ENCODE results near the gene ST3GAL4.
"Not testable (repeated sequence)": the region's sequence is repeated elsewhere in the genome, so short reads cannot be mapped to it uniquely, and the experiment has no call there.

Gene ST3GAL4, protein sequence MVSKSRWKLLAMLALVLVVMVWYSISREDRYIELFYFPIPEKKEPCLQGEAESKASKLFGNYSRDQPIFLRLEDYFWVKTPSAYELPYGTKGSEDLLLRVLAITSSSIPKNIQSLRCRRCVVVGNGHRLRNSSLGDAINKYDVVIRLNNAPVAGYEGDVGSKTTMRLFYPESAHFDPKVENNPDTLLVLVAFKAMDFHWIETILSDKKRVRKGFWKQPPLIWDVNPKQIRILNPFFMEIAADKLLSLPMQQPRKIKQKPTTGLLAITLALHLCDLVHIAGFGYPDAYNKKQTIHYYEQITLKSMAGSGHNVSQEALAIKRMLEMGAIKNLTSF

DNA sequence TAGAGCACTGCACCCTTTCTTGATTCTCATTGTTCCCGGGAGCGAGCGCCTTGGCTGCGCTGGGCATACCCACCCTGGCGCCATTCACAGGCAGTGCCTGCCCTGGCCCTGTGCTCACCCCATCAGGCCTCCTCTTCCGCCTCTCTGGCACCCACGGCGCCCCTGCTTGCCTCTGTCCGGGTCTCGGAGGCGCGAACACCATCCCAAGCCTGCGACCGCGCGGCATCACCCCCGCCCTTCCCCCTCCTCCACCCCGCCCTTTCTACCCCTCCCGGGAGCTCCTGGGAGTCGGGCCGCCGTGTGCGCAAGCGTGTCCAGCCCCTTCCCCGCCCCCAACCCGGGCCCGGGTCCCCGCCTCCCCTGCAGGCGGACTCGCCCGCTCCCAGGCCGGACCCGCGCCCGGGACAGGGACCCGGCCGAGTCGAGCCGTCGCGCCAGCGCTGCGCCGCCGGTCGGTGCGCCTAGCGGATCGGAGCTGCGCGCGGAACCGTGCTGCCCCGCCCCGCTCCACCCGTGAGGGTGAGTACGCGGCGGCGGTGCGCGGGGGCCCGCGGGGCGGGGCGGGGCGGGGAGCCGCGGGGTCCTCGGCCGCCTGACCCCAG is at the start of gene ST3GAL4:
TSS of gene ST3GAL4 (plus strand) at position 363 of the 602 bp plus-strand sequence. CDS start 50,470 bp downstream, outside the sequence.
- peak; percentile 71 for DNase-seq

DNA sequence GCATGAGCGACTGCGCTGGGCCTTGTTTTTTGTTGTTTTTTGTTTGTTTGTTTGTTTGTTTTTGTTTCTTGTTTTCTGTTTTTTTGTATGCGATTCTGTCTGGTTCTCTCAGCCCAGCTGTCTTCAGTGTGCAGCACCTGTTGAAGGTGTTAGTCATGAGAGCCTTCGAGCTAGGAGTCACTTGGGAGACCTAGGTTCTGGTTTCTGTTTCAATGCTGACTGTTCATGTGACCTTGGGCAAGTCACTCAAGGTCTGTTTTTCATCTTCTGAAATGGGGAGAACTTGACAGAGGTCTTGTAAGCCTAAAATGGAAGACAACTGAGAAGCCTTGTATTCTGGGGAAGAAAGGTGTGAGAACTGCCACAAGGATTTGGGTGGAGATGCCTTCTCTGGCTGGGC is 49.8 kb upstream of the ST3GAL4 start:
- no peak for DNase-seq

DNA sequence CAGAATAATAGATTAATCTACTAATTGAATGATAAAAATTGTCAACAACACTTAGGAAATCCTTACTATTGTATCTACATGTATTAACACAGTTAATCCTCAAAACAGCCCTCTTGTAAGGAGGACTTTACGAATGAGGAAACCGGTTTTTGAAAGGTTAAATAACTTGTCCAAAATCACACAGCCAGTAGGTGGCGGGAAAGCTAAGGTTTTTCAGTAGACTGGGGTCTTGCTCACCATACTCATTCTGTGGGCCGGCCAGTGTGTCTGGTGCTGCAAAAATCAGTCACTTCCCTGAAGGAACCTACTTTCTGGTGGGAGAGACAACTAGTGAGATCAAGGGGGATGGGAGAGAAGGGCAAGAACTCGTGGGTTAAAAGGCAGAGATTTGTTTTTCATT is 47.8 kb upstream of the ST3GAL4 start:
- no peak for DNase-seq

DNA sequence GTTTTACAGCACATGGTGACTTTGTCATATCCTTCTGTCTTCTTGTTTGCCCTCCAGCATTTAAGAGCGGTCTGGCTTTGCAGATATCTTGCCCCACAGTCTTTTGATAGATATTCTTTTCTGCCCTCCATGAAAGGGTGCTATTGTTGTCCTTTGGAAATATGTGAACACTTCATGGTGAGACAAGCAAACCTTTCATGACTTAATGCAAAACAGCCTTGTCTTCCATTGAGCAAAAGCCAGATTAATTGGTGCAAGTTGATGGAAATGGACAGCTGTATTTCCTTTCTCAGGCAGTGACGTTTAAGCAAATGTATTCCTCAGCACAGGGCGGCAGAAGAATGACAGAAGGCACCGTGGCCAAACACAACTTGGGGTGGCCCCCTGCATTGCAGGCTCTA is 47.2 kb upstream of the ST3GAL4 start:
- DNase-seq, result no peak

DNA sequence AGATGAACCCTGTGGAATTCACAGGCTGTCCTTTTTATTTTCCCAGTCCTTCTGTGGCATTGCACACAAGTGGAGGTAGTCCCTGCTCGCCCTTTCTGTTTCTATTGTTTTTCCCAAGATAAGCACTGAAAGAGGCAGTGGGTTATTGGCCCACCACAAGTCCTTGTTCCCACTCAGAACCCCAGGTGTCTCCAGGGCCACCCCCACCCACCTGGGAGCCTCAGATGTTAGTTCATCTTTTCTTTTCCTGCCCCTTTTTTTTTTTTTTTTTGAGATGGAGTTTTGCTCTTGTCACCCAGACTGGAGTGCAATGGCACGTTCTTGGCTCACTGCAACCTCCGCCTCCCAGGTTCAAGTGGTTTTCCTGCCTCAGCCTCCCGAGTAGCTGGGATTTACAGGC is 46.7 kb upstream of the ST3GAL4 start:
- DNase-seq, result not testable (repeated sequence)

DNA sequence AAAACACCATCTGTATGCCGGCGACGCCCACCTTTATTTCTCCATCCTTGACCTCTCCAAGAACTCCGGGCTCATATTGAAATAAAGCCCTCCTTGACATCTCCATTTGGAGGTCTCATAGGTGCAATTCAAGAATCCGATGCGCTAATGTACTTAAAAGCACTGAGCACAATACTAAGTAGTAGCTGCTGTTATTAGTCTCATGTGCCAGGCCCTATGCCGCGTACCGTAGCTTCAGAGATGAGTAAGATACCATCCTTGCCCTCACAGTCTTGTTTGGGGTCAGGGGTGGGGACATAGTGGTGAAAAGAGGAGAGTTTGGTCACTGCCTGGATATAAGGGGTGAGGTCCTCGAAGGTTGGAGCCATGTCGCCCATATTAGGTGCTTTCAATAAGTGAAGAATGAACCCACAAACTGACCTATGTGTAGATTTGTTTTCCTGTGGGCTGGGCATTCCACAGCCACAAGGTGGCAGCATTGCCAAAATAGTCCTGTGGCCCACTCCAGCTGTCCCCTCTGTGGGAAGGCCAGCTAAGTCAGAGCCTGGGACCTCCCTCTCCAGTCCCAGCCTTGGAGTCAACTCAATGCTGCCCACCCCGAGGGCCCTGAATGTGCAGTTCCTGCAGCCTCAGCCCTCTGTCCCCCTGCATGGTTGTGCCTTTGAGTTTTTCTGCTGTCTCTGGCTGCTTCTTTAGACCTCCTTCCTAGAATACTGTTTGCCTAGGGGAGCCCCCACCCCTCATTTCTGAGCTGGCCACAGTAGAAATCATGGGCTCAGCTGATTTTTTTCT is 45.1 kb upstream of the ST3GAL4 start:
- DNase-seq, result peak; percentile 62

DNA sequence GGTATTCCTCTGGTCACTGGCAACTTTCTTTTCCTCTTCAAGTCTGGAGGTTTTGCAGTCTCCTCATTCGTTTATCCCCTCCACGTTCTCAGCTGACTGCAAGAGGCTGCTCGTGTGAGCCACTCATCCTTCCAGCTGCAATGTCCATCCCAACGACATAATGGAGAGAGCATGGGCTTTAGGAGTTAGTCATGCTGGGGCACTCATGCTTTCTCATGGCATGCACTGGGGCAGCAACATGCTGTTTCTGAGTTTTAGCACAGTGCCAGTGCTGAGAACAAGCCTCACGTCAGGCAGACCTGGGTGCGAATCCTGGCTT is 44.5 kb upstream of the ST3GAL4 start:
- no peak for DNase-seq

DNA sequence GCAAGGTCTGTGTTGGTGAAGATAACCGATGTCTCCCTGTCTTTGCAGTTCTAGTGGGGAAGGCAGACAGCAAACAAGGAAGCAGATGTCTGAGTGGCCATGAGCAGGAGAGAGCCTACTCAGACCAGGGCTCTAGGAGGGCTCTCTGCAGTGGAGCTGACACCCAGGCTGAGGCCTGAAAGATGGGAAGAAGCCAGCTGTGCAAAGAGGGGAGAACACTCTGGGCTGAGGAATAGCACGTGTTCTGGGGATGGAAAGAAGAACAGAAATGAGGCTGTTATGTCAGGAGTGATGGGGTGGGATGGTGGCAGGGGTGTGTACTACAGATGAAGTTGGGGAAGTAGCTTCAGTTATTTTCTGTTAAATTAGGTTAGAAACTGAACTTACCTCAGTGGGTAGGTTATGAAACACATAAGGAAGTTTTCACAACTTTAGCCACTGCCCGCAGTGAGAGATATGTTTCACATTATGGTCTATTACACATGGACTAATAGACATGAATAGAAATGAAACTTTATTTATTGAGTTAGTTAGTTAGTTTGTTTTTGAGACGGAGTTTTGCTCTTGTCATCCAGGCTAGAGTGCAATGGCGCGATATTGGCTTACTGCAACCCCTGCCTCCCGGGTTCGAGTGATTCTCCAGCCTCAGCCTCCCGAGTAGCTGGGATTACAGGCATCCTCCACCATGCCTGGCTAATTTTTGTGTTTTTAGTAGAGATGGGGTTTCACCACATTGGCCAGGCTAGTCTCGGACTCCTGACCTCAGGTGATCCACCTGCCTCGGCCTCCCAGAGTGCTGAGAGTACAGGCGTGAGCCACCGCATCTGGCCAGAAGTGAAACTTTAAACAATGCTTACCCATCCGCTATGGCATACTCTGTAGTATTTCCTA is 43.8 kb upstream of the ST3GAL4 start:
- no peak for DNase-seq

DNA sequence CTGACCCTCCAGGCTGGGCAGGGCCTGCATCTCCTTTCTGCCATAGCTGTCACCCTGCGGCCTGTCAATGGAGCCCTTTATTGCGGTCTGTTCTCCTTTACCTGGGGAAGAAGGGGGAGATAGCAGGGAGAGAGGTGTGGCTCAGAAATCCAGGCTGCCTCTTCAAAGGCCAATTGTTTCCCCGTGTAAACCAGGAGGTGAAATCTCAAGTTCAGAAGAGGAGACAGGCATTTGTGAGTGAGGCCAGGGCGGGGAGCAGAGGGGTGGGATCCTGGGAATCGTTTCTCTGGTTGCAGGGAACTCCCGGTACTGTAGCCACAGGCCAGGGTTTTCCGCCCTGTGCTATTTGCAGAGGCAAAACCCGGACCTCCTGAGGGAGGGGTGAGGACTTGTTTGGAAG is 42.5 kb upstream of the ST3GAL4 start:
- no peak for DNase-seq

DNA sequence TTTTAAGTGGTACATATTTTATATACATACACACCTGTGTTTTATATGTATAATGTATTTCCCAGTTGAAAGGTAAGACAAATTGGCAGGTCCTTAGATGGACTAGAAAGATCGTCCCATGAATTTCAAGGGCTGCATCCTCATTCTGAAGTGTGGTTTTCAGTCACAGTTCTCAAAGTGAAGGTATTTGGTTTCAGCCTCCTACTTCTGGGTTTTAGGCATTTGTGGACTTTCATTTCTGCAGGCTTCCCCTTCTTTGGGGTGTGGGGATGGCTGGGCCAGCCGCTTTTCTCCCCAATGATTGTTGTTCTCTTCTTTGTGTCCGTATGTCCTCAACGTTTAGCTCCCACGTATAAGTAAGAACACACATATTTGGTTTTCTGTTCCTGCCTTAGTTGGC is 41.7 kb upstream of the ST3GAL4 start:
- no peak for DNase-seq

DNA sequence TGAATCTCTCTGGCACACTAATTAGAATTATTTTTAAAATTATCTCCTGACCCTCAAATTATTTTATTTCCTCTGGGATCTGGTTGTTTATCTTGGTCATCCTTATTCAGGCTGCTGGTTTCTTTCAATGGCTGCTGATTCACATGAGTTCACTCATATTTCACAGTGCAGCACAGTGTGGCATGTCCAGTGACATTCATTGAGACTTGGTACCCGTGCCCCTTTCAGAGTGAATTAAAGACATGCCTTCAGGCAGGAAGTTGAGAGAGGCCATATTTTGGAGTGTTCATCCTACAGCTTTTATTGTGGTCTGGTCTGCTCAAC is 38.1 kb upstream of the ST3GAL4 start:
- DNase-seq, result no peak

DNA sequence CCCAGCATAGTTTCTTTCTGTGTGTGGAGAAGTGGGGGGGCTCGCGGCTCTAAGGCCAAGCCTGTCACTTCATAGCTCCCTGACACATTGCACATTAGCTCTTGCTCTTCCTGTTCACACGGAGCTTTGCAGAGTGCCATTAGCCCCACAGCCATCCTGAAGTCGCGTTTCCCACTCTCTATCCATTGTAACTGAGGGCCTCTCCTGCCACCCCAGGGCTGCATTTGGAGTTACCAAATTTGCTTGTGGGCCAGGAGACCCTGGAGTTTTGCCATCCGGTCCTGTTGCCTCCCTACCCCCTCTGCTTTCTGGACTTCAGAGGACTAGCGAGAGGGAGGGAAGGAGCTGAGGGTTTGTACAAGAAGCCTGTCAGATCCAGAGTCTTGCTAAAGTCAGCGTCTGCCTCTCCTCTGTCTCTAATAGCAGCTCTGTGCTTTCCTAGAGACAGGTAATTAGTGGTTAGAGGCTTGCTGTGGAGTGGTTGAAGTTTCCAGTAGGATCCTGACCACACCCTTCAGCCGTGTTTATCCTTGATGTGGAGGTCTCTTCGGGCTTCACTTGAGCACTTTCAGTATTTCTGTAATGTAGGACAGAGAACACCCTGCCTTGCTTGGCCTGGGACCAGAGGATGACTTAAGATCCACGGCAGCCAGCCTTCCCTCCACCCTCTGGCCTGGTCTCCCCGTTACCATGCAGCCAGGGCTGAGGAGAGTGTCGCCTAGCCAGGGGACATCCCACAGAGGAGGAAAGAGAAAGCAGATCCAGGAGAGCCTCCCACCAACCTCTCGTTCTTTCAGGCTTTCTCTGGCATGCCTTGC is 37.5 kb upstream of the ST3GAL4 start:
- DNase-seq, result no peak

DNA sequence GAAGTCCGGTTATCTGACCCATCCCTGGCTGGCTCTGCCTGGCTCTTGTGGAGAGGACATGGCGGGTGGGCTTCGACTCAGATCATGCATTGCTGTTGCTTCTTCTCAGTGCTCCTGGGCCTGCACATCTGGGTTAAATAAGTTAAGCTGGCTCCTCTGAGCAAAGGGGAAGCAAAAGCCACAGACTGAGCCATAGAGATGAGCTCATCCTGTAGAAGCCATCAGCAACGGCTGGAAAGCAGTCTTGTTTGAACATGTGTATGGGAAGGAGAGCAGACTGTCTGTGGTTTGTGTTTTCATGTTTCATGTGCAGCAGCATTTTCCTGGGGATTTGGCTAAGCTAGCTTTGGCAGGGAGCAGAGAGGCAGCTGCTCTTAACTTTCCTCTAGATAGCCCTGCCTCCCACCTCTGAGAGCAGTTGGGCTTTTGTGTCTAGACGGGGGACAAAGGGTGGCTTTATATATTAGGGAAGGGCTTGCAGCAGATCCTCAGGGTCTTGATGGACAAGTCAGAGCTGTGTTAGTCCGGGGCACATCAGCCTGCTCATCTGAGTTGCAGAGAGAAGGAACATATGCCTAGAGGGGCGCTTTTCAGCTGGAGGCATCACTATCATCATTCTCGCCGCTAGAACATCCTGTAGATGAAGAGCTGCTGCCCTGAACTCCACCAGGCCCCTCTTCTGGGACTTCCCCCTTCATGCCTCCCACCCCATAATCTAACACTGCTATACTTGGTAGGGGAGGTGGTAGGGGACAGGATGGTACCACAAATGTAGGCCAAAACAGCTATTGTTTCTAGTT is 36.7 kb upstream of the ST3GAL4 start:
- no peak for DNase-seq

DNA sequence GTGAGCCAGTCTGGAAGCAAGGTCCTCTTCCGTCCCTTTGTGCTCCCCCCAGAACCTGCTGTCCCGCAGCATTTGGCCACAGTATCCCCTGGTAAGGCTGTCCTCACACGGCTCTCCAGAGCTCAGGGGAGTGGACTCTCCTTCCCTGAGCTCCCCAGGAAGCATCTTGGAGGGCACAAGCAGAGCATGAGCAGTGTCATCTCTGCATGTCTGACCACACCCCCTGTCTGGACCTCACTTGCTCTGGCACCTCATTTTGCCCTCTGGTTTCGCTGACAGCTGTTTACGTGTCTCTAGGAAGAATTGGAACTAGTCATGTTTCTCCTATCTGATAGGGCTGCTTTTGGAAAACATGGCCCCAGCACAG is 36.1 kb upstream of the ST3GAL4 start:
- DNase-seq, result no peak

DNA sequence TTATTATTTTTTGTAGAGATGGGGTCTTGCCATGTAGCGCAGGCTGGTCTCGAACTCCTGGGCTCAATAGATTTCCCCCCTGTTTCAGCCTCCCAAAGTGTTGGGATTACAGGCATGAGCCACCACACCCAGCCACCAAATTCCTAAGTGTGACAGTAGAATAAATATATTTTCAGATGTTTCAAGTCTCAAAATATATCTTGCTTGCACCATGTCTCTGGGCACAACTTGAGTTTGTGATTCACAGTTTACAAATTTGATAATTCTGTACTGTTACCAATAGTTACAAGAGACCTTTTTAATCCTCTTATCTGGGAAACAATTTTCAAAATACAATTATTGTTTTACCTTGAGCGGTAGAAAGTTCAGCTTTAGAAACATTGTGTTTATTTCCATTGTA is 32.5 kb upstream of the ST3GAL4 start:
- DNase-seq, result no peak

DNA sequence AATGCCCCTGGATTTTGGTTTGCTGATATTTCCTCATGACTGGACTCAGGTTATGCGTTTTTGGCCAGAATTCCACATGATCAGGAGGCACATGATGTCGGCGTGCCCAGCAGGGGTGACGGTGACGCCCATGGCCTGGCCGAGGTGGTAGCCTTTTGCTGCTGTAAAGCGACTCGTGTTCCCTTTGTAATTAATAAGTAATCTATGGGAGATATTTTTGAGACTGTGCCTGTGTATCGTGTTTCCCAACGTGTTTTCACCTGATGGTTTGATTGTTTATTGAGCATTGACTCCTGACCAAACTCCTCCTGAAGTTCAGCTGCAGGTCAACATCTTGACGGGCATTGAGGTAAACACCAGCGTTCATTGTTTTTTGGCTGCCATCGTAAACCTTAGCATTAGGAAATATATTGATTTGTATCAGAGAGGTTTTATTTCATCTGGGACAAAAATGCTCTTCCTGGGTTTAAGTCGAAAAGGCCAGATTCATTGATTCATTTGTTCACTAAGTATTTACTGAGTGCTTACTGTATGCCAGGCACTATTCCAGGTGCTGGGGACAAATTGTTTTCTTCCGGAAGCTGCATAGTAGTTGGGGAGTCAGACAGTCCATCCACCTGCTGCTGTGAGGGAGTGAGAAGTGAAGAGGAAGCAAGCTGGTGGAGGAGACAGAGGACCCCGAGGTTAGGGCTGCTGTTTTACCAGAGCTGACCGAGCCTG is 28.0 kb upstream of the ST3GAL4 start:
- no peak for DNase-seq

DNA sequence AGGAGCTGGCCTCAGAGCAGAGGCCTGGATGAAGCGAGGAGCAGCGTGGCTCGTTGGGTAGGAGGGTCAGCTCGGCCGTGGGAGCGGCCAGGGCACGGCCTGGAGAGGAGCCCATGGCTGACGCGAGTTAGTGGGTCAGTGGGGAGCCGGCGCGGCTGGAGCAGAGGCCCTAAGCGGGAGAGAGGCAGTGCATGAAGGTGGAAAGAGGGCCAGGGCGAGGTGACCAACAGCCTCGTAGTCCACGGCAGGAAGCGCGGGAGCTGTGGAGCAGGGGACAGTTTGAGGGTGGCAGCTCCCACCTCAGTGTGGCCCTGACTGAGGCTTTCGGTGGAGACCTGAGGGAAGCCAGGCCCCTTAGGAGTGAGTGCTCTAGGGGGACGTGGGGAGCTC is 27.5 kb upstream of the ST3GAL4 start:
- no peak for DNase-seq

DNA sequence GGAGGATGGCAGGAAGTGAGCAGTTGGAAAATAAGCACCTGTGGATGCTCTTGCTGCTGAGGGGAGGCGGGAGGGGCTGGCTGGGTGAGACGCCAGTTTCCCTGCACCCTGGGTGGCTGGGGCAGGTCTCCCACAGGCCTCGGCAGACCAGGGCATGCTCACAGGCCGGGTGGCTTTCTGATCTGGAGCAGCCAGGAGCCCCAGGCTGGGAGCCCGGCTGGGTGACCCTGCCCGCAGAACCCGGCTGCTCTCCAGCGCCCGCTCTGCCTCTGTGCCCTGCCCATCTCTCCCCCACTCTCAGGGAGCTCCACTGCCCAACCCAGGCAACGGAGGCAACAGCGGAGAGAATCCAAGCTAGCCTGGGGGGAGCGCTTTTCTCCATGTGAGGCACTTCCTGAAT is 27.0 kb upstream of the ST3GAL4 start:
- no peak for DNase-seq

DNA sequence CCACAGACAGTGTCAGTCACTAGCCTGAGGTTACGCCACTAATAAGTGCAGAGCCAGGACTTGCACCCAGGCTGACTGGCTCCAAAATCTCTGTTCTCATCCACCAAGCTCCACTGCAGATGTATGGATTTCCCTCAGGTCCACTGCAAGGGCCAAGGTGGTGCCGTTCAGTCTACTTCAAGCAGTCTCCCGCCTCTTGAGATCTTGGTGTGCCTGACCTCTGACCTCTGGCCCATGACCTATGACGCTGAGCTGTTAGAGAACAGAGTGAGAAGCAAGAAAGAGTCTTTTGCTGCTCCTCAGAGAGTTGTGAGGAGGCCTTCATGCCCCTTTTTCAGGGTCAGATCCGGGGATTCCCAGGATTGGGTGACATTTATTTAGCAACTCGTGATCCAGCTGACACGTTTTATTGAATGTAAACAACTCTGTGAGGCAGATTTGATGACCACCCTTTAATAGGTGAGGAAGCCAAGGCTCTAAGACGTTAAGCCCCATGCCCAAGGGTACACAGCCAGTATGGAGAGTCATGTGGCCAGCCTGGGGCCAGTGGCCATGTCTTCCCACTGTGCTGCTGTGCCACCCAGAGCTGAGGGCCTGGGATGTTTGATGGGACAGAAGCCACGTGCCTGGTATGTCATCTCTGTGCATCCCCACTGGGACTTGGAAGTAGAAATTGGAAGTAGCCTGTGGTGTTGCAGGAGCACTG is 26.4 kb upstream of the ST3GAL4 start:
- no peak for DNase-seq

DNA sequence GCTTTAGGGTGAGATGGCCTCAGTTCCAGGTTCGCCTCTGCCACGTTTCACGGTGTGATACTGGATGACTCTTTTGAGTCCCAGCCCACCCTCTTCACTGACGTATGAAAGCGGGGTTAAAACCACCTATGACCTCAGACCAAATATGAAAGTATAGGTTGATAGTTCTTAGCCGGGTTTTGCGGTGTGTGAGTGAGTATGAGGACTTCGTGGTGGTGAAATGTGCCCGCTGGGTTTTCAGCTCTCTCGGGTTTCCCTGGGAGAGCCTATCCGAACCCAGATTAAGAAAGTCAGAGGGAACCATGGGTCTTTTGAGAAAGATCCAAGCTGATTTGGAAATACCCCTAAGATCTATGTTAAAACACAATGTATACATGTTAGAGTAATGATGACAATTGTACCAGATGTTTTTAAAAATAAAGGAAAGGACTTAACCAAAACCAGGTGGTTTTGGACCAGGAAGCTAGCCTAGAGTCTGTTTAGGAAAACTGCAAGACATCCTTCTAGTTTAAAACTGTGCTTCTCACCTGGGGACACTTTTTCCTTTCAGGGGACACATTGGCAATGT is 25.8 kb upstream of the ST3GAL4 start:
- DNase-seq, result peak; percentile 24

All from CD4-positive, alpha-beta T cell treated with Interleukin-15 for 1 hour (primary cell).